Nephron (organoid): ENCODE results near the gene SPATA24.

Source experiments
- H3K27ac Mint-ChIP-seq, 3 experiments: 2 replicates each; pipeline ENCODE4 v1.8.0; 2020; ENCODE audit warnings: mixed read lengths in 3 of 3, mild to moderate bottlenecking in 2 of 3, moderate library complexity in 1 of 3
- H3K27me3 Mint-ChIP-seq: 2 replicates; pipeline ENCODE4 v1.8.0; 2021; ENCODE audit warnings: low read depth, mild to moderate bottlenecking, moderate library complexity, mixed read lengths
- H3K36me3 Mint-ChIP-seq: 2 replicates; pipeline ENCODE4 v1.8.0; 2020; ENCODE audit warnings: low read depth, mixed read lengths
- H3K4me1 Mint-ChIP-seq: 2 replicates; pipeline ENCODE4 v1.8.0; 2020; ENCODE audit warnings: mixed read lengths
- H3K4me3 Mint-ChIP-seq, 3 experiments: 2 replicates each; pipeline ENCODE4 v1.8.0; 2020; ENCODE audit warnings: mild to moderate bottlenecking in 3 of 3, mixed read lengths in 3 of 3, moderate library complexity in 2 of 3
- H3K9me3 Mint-ChIP-seq: 2 replicates; pipeline ENCODE4 v1.8.0; 2020; ENCODE audit warnings: mixed read lengths
- CTCF ChIP-seq, 3 experiments: fragments of 200-600 bp; sonication (generic); IDR thresholded peaks; one replicate each; pipeline ENCODE4 v1.5.0; 2021; ENCODE audit warnings: antibody characterized with exemption in 3 of 3; ENCODE audit not compliant: unreplicated experiment in 3 of 3

Gene SPATA24

DNA sequence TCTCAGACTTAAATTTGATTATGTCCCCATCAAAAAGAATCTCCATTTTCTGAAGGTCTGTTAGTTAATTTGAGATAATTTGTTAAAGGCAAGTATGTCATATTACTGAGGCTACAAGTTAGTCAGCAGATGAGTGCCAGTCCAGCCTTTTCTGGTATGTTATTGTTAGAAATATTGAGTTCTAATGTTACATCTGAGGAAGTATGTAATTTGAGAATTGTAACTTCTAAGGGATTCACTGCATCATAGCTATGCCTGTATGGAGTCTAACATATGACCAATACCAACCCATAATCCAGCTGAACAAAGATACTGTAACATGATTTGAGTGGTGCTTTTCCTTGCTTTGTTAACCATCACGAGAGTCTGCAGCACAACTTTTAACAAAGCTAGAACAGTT, 34.7 kb downstream of the SPATA24 start:
- no peak overlapping the region for H3K4me3 Mint-ChIP-seq
- H3K36me3 Mint-ChIP-seq, result peaks cover 58% of the 10 kb centered on the region
- H3K27me3 Mint-ChIP-seq, result no peaks in the 10 kb centered on the region
- peaks cover 25% of the 10 kb centered on the region for H3K4me1 Mint-ChIP-seq
- no peaks in the 10 kb centered on the region for H3K9me3 Mint-ChIP-seq
- TF ChIP-seq CTCF (IDR thresholded peaks at IDR 0.05; ENCODE audit: unreplicated experiment in 3 of 3), result no peak
- peak overlapping the region; percentile 38 to 67 (median 57) for H3K27ac Mint-ChIP-seq

DNA sequence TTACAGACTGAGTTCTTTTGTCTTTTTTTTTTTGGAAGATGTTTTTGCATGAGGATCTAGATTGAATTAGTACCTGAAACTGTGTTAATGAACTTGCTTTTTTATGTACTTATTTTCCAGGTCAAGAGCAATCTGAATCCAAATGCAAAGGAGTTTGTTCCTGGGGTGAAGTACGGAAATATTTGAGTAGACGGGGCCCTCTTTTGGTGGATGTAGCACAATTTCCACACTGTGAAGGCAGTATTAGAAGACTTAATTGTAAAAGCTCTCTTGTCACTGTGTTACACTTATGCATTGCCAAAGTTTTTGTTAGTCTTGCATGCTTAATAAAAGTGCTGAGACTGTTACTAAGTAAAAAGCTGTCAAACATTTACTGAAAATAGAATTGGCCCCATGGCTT, 35.3 kb downstream of the SPATA24 start:
- H3K27ac Mint-ChIP-seq, result peak overlapping the region; percentile 57 to 67 (median 64)
- H3K4me3 Mint-ChIP-seq, result no peak overlapping the region
- peaks cover 64% of the 10 kb centered on the region for H3K36me3 Mint-ChIP-seq
- no peaks in the 10 kb centered on the region for H3K27me3 Mint-ChIP-seq
- no peaks in the 10 kb centered on the region for H3K9me3 Mint-ChIP-seq
- peak in 2 of 3 experiments; percentile 8 to 22 for TF ChIP-seq CTCF (IDR thresholded peaks at IDR 0.05; ENCODE audit: unreplicated experiment in 3 of 3)
- H3K4me1 Mint-ChIP-seq, result peaks cover 26% of the 10 kb centered on the region

- Mint-ChIP-seq H3K27ac (peak overlapping the region; percentile 31 to 77 (median 66)), H3K27me3 (no peaks in the 10 kb centered on the region), H3K4me3 (no peak overlapping the region), H3K9me3 (no peaks in the 10 kb centered on the region), H3K4me1 (peaks cover 27% of the 10 kb centered on the region), H3K36me3 (peaks cover 55% of the 10 kb centered on the region)
- no peak for TF ChIP-seq CTCF (IDR thresholded peaks at IDR 0.05; ENCODE audit: unreplicated experiment in 3 of 3)
Observed at GRCh38 chr5:139364466-139364865, 39.4 kb downstream of the SPATA24 start.

DNA sequence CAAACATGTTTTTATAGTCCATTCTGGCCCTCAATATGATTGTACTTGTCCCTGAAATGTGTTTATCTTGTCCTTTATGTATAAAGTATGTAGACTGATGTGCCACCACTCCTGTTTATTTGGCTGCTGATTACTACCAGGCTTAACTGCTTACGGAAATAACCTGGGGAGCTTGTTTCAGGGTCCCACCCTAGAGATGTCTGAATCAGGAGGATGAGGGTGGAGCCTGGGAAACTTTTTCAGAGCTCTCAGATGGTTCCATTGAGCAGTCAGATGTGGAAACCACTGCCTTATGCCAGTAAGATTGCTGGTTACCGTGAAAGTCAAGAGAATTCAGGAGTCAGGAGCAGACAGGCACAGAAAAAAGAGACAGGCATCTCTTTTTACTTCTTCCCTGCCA, 40.0 kb downstream of the SPATA24 start:
- TF ChIP-seq CTCF (IDR thresholded peaks at IDR 0.05; ENCODE audit: unreplicated experiment in 3 of 3), result no peak
- Mint-ChIP-seq H3K27me3 (no peaks in the 10 kb centered on the region), H3K27ac (peak overlapping the region; percentile 31 to 77 (median 66)), H3K4me1 (peaks cover 23% of the 10 kb centered on the region), H3K36me3 (peaks cover 55% of the 10 kb centered on the region), H3K9me3 (no peaks in the 10 kb centered on the region), H3K4me3 (no peak overlapping the region)

DNA sequence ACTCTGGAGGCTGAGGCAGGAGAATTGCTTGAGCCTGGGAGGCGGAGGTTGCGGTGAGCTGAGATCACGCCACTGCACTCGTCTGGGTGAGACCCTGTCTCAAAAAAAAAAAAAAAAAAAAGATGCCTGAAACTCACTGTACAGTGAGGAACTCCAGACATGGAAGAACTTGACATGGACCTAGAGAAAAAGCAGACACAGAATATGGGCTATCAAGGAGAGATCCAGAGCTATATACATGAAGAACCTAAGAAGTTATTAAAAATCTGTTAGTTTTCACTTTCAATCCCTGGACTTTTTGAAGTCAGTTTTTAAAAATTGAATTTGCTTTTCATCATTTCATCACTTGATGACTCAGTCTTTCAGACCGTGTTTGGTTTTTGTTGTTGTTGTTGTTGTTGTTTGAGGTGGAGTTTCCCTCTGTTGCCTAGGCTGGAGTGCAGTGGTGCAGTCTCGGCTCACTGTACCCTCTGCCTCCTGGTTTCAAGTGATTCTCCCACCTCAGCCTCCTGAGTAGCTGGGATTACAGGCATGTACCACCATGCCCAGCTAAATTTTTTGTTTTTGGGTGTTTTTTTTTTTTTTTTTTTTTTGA, 42.0 kb downstream of the SPATA24 start:
- H3K27ac Mint-ChIP-seq, result no peak overlapping the region
- peaks cover 61% of the 10 kb centered on the region for H3K36me3 Mint-ChIP-seq
- no peak overlapping the region for H3K4me3 Mint-ChIP-seq
- peaks cover 4% of the 10 kb centered on the region for H3K27me3 Mint-ChIP-seq
- no peak for TF ChIP-seq CTCF (IDR thresholded peaks at IDR 0.05; ENCODE audit: unreplicated experiment in 3 of 3)
- H3K9me3 Mint-ChIP-seq, result no peaks in the 10 kb centered on the region
- H3K4me1 Mint-ChIP-seq, result peaks cover 16% of the 10 kb centered on the region

DNA sequence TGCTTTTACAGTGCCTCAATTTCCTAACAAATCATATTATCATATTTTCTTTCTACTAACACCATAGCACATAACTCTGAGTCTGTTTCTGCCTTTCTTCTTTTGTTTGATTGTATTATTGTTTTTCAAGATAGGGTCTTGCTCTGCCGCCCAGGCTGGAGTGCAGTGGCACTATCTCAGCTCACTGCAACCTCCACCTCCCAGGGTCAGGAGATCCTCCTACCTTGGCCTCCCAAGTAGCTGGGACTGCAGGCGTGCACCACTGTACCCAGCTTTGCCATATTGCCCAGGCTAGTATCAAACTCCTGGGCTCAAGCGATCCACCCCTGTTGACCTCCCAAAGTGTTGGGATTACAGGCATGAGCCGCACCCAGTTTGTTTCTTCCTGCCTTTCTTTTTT, 43.5 kb downstream of the SPATA24 start:
- no peak for TF ChIP-seq CTCF (IDR thresholded peaks at IDR 0.05; ENCODE audit: unreplicated experiment in 3 of 3)
- H3K27ac Mint-ChIP-seq, result no peak overlapping the region
- peaks cover 16% of the 10 kb centered on the region for H3K4me1 Mint-ChIP-seq
- H3K36me3 Mint-ChIP-seq, result peaks cover 57% of the 10 kb centered on the region
- H3K9me3 Mint-ChIP-seq, result no peaks in the 10 kb centered on the region
- no peak overlapping the region for H3K4me3 Mint-ChIP-seq
- H3K27me3 Mint-ChIP-seq, result peaks cover 4% of the 10 kb centered on the region
